ENCODE results near the gene ACD.

Gene ACD

GRCh38 chr16:67661886-67662652 is 2.0 kb upstream of the ACD start:
- no peak for DNase-seq (ENCODE audit: low read depth, low spot score)

- DNase-seq (ENCODE audit: low read depth, low spot score): no peak
Measured at GRCh38 chr16:67661101-67661761, 1.2 kb upstream of the ACD start.

- peak; percentile 84 for DNase-seq (ENCODE audit: low read depth, low spot score)
Measured at GRCh38 chr16:67660564-67661028, 536 bp upstream of the ACD start, which contains the start of gene PARD6A. Gene PARD6A, plus strand, starts transcription at chr16:67660960. Its CDS starts 79 bp downstream, at chr16:67661039.

- DNase-seq (ENCODE audit: low read depth, low spot score): no peak
Measured at GRCh38 chr16:67658849-67659674, 998 bp downstream of the ACD start.

- DNase-seq (ENCODE audit: low read depth, low spot score): no peak
Measured at GRCh38 chr16:67657751-67658518, 2.1 kb downstream of the ACD start.

- DNase-seq (ENCODE audit: low read depth, low spot score): no peak
Measured at GRCh38 chr16:67657017-67657608, 2.9 kb downstream of the ACD start.

- no peak for DNase-seq (ENCODE audit: low read depth, low spot score)
Measured at GRCh38 chr16:67656344-67657016, 3.6 kb downstream of the ACD start.

- DNase-seq (ENCODE audit: low read depth, low spot score): no peak
Measured at GRCh38 chr16:67655363-67655762, 4.7 kb downstream of the ACD start.

- DNase-seq (ENCODE audit: low read depth, low spot score): no peak
Measured at GRCh38 chr16:67654403-67654911, 5.6 kb downstream of the ACD start.

- no peak for DNase-seq (ENCODE audit: low read depth, low spot score)
Measured at GRCh38 chr16:67653789-67654402, 6.2 kb downstream of the ACD start.

GRCh38 chr16:67653128-67653788 is 6.8 kb downstream of the ACD start:
- no peak for DNase-seq (ENCODE audit: low read depth, low spot score)

GRCh38 chr16:67652578-67653127 is 7.4 kb downstream of the ACD start:
- no peak for DNase-seq (ENCODE audit: low read depth, low spot score)

GRCh38 chr16:67651847-67652246 is 8.2 kb downstream of the ACD start:
- no peak for DNase-seq (ENCODE audit: low read depth, low spot score)

GRCh38 chr16:67651039-67651438 is 9.0 kb downstream of the ACD start:
- no peak for DNase-seq (ENCODE audit: low read depth, low spot score)

- DNase-seq (ENCODE audit: low read depth, low spot score): no peak
Measured at GRCh38 chr16:67650023-67650422, 10.0 kb downstream of the ACD start.

GRCh38 chr16:67649494-67649931 is 10.5 kb downstream of the ACD start:
- DNase-seq (ENCODE audit: low read depth, low spot score): no peak

- DNase-seq (ENCODE audit: low read depth, low spot score): no peak
Measured at GRCh38 chr16:67648764-67649407, 11.2 kb downstream of the ACD start.

GRCh38 chr16:67648088-67648763 is 11.8 kb downstream of the ACD start:
- DNase-seq (ENCODE audit: low read depth, low spot score): no peak
